WTC11 (cell line): Measurements from ENCODE around the gene MCF2L. TPM values are rescaled to one million over a fixed set of nuclear protein-coding genes. Genes with fewer than 3 reads are reported as not detected.

Source experiments
- ATAC-seq: fragments of 200-7000 bp; cut with Tn5 transposase; 2 replicates; pipeline ENCODE4 v1.10.0; 2021; ENCODE audit warnings: mild to moderate bottlenecking, moderate library complexity
- CTCF ChIA-PET: fragments of 300-600 bp; sonication (Branson Sonifier 250); formaldehyde crosslinking; loops from one replicate; lab custom pipeline; 2021; ENCODE audit warnings: antibody characterized with exemption; lab: Charles Lee
- POLR2A ChIA-PET: fragments of 350-600 bp; sonication (Branson Sonifier 250); formaldehyde crosslinking; loops from one replicate; lab custom pipeline; 2021; ENCODE audit warnings: antibody characterized with exemption; lab: Charles Lee
- DNase-seq: peaks from one replicate; pipeline ENCODE4 v3.0.0; 2021; ENCODE audit warnings: low spot score
- H3K27ac Mint-ChIP-seq: 2 replicates; pipeline ENCODE4 v1.8.0; 2021; ENCODE audit warnings: mixed read lengths
- H3K27me3 Mint-ChIP-seq: 2 replicates; pipeline ENCODE4 v1.8.0; 2021; ENCODE audit warnings: low read depth, mild to moderate bottlenecking, moderate library complexity, mixed read lengths
- H3K36me3 Mint-ChIP-seq: 2 replicates; pipeline ENCODE4 v1.8.0; 2021; ENCODE audit warnings: mixed read lengths
- H3K4me1 Mint-ChIP-seq: 2 replicates; pipeline ENCODE4 v1.8.0; 2022; ENCODE audit warnings: mixed read lengths
- H3K4me3 Mint-ChIP-seq: 2 replicates; pipeline ENCODE4 v1.8.0; 2021; ENCODE audit warnings: mild to moderate bottlenecking, moderate library complexity, mixed read lengths
- H3K9me3 Mint-ChIP-seq: 2 replicates; pipeline ENCODE4 v1.8.0; 2021; ENCODE audit warnings: mixed read lengths
- E2F1 ChIP-seq: sonication (generic); formaldehyde crosslinking; IDR thresholded peaks from 2 replicates; pipeline ENCODE4 v1.8.0; 2022; ENCODE audit warnings: mild to moderate bottlenecking, missing genetic modification reagents
- EMX1 ChIP-seq: fragments of 250-450 bp; sonication (Bioruptor Pico); IDR thresholded peaks from 2 replicates; pipeline ENCODE4 v1.8.0; 2021; ENCODE audit warnings: mild to moderate bottlenecking
- ERG ChIP-seq: fragments of 250-450 bp; sonication (Bioruptor Pico); IDR thresholded peaks from 2 replicates; pipeline ENCODE4 v1.8.0; 2021; ENCODE audit warnings: mild to moderate bottlenecking
- ETV6 ChIP-seq: sonication (generic); formaldehyde crosslinking; IDR thresholded peaks from 2 replicates; pipeline ENCODE4 v1.8.1; 2022; ENCODE audit warnings: mild to moderate bottlenecking, missing genetic modification reagents
- HMGA2 ChIP-seq: fragments of 250-450 bp; sonication (Bioruptor Pico); IDR thresholded peaks from 2 replicates; pipeline ENCODE4 v1.4.0; 2021; ENCODE audit warnings: mild to moderate bottlenecking, moderate library complexity
- KAT7 ChIP-seq: sonication (generic); formaldehyde crosslinking; IDR thresholded peaks from 2 replicates; pipeline ENCODE4 v1.8.1; 2023; ENCODE audit warnings: missing genetic modification reagents, mild to moderate bottlenecking, borderline replicate concordance
- MXD4 ChIP-seq: fragments of 250-450 bp; sonication (Bioruptor Pico); IDR thresholded peaks from 2 replicates; pipeline ENCODE4 v1.8.0; 2021; ENCODE audit warnings: mild to moderate bottlenecking, moderate library complexity, borderline replicate concordance
- NFATC4 ChIP-seq: fragments of 250-450 bp; sonication (Bioruptor Pico); IDR thresholded peaks from 2 replicates; pipeline ENCODE4 v1.9.0; 2021; ENCODE audit warnings: mild to moderate bottlenecking
- NFE2L1 ChIP-seq: sonication (generic); formaldehyde crosslinking; IDR thresholded peaks from 2 replicates; pipeline ENCODE4 v1.8.1; 2023; ENCODE audit warnings: missing genetic modification reagents
- NFYB ChIP-seq: sonication (generic); formaldehyde crosslinking; conservative IDR thresholded peaks from 2 replicates; pipeline ENCODE4 v1.8.0; 2022; ENCODE audit warnings: low read depth, missing genetic modification reagents
- NR1H2 ChIP-seq: sonication (generic); formaldehyde crosslinking; IDR thresholded peaks from 2 replicates; pipeline ENCODE4 v1.9.0; 2021; ENCODE audit warnings: mild to moderate bottlenecking, moderate library complexity, missing genetic modification reagents
- PRDM15 ChIP-seq: sonication (generic); formaldehyde crosslinking; IDR thresholded peaks from 2 replicates; pipeline ENCODE4 v1.8.0; 2022; ENCODE audit warnings: missing genetic modification reagents
- SMAD3 ChIP-seq: sonication (generic); formaldehyde crosslinking; IDR thresholded peaks from 2 replicates; pipeline ENCODE4 v1.8.0; 2022; ENCODE audit warnings: missing genetic modification reagents, mild to moderate bottlenecking, borderline replicate concordance
- STAT6 ChIP-seq: sonication (generic); formaldehyde crosslinking; conservative IDR thresholded peaks from 2 replicates; pipeline ENCODE4 v1.8.1; 2023; ENCODE audit warnings: mild to moderate bottlenecking, low read depth, missing genetic modification reagents, moderate library complexity
- TEAD4 ChIP-seq: sonication (generic); formaldehyde crosslinking; IDR thresholded peaks from 2 replicates; pipeline ENCODE4 v1.8.0; 2022; ENCODE audit warnings: mild to moderate bottlenecking, missing genetic modification reagents
- USF1 ChIP-seq: sonication (generic); formaldehyde crosslinking; IDR thresholded peaks from 2 replicates; pipeline ENCODE4 v1.8.0; 2022; ENCODE audit warnings: mild to moderate bottlenecking, missing genetic modification reagents
- USF2 ChIP-seq: sonication (generic); formaldehyde crosslinking; IDR thresholded peaks from 2 replicates; pipeline ENCODE4 v1.8.1; 2023; ENCODE audit warnings: mild to moderate bottlenecking, missing genetic modification reagents, moderate library complexity
- ZBTB21 ChIP-seq: sonication (generic); formaldehyde crosslinking; IDR thresholded peaks from 2 replicates; pipeline ENCODE4 v1.8.1; 2023; ENCODE audit warnings: mild to moderate bottlenecking, missing genetic modification reagents, borderline replicate concordance
- ZMAT4 ChIP-seq: fragments of 250-450 bp; sonication (Bioruptor Pico); IDR thresholded peaks from 2 replicates; pipeline ENCODE4 v1.9.0; 2021; ENCODE audit warnings: mild to moderate bottlenecking
- ZNF317 ChIP-seq: sonication (generic); formaldehyde crosslinking; IDR thresholded peaks from 2 replicates; pipeline ENCODE4 v1.8.1; 2023; ENCODE audit warnings: low read depth, mild to moderate bottlenecking, moderate library complexity, missing genetic modification reagents, borderline replicate concordance
- ZNF416 ChIP-seq: fragments of 250-450 bp; sonication (Bioruptor Pico); IDR thresholded peaks from 2 replicates; pipeline ENCODE4 v1.9.0; 2021; ENCODE audit warnings: mild to moderate bottlenecking, inconsistent platforms
- total RNA-seq: library from RNA; stranded (reverse); gene quantifications from 3 replicates; pipeline ENCODE4 v1.2.3, GENCODE V29; 2021

MCF2L gene
- total RNA-seq, 1 experiment from 2014 or later, result 34.8 TPM

- Mint-ChIP-seq H3K9me3 (no peaks in the 10 kb centered on the region), H3K4me1 (peaks cover 13% of the 10 kb centered on the region), H3K36me3 (no peaks in the 10 kb centered on the region)
Measured at GRCh38 chr13:113053376-113053775, 84.4 kb downstream of the MCF2L start.

GRCh38 chr13:113053801-113054604 lies 85.0 kb downstream of the MCF2L start:
- CTCF ChIA-PET, result interaction anchor here (1.0 to 1.7 kb wide), 3 partner anchors 24 to 32 kb away, joined by 4 to 5 read pairs (median 4); no protein-coding TSS in a partner anchor
- Mint-ChIP-seq H3K27ac (no peak overlapping the region), H3K4me1 (peaks cover 13% of the 10 kb centered on the region), H3K9me3 (no peaks in the 10 kb centered on the region), H3K27me3 (no peaks in the 10 kb centered on the region; the same call in 1 of the 2 replicates), H3K36me3 (no peaks in the 10 kb centered on the region), H3K4me3 (no peak overlapping the region)
- POLR2A ChIA-PET, result no interaction called here
- no peak for TF ChIP-seq KAT7 (CRISPR knock-in tag)
- no peak for TF ChIP-seq HMGA2 (CRISPR knock-in tag)
- TF ChIP-seq NFYB, result no peak
- TF ChIP-seq STAT6 (CRISPR knock-in tag), result no peak
- TF ChIP-seq E2F1 (CRISPR knock-in tag), result no peak
- TF ChIP-seq NR1H2 (CRISPR knock-in tag), result no peak
- no peak for TF ChIP-seq PRDM15 (CRISPR knock-in tag)
- TF ChIP-seq ERG, result no peak
- no peak for TF ChIP-seq ZNF416 (CRISPR knock-in tag)
- no peak for TF ChIP-seq NFE2L1 (CRISPR knock-in tag)
- TF ChIP-seq ETV6 (CRISPR knock-in tag), result no peak
- no peak for TF ChIP-seq SMAD3
- TF ChIP-seq EMX1, result no peak
- TF ChIP-seq ZMAT4, result no peak
- TF ChIP-seq USF1 (CRISPR knock-in tag), result no peak
- TF ChIP-seq ZNF317 (CRISPR knock-in tag), result no peak
- no peak for TF ChIP-seq MXD4 (CRISPR knock-in tag)
- no peak for TF ChIP-seq TEAD4 (CRISPR knock-in tag)
- no peak for TF ChIP-seq ZBTB21 (CRISPR knock-in tag)
- TF ChIP-seq NFATC4 (CRISPR knock-in tag), result no peak
- DNase-seq, result no peak
- ATAC-seq, result no peak

More at GRCh38 chr13:113053376-113053775, 84.4 kb downstream of the MCF2L start:
- H3K27ac Mint-ChIP-seq, result no peak overlapping the region
- DNase-seq, result no peak
- ChIA-PET CTCF (interaction anchor here (1.0 to 1.1 kb wide), 2 partner anchors 24 to 32 kb away, joined by 4 to 5 read pairs; no protein-coding TSS in a partner anchor), POLR2A (no interaction called here)
- no peaks in the 10 kb centered on the region; the same call in 1 of the 2 replicates for H3K27me3 Mint-ChIP-seq
- no peak overlapping the region for H3K4me3 Mint-ChIP-seq
- no peak for ATAC-seq
- no peak for TF ChIP-seq USF2 (CRISPR knock-in tag)
